ENCODE data around the gene SSTR3.
A peak's percentile ranks its signal among the peaks of the same experiment; 100 is the strongest.
"Not testable (repeated sequence)": the region's sequence is repeated elsewhere in the genome, so short reads cannot be mapped to it uniquely, and the experiment has no call there.

SSTR3 gene

GRCh38 chr22:37212174-37212906 is at the start of gene SSTR3:
Gene SSTR3 (minus strand): TSS chr22:37212477. CDS start chr22:37207803, 4,674 bp downstream.
- Mint-ChIP-seq H3K36me3 (peaks cover 2% of the 10 kb centered on the region), H3K9me3 (no peaks in the 10 kb centered on the region), H3K27ac (peak within 1 kb of the TSS; percentile 78), H3K27me3 (no peaks in the 10 kb centered on the region), H3K4me3 (no peak within 1 kb of the TSS), H3K4me1 (peaks cover 21% of the 10 kb centered on the region)
- no peak for ATAC-seq (ENCODE audit: low read depth)
- no peak for DNase-seq (ENCODE audit: low spot score in 2 of 2)

- peak; percentile 62 to 65 for DNase-seq (ENCODE audit: low spot score in 2 of 2)
- H3K27ac Mint-ChIP-seq: no peak overlapping the region
- no peaks in the 10 kb centered on the region for H3K9me3 Mint-ChIP-seq
- peaks cover 4% of the 10 kb centered on the region for H3K27me3 Mint-ChIP-seq
- peak; percentile 66 for ATAC-seq (ENCODE audit: low read depth)
- no peaks in the 10 kb centered on the region for H3K36me3 Mint-ChIP-seq
- no peak overlapping the region for H3K4me3 Mint-ChIP-seq
- H3K4me1 Mint-ChIP-seq: peaks cover 26% of the 10 kb centered on the region
These were observed 48.6 kb upstream of the SSTR3 start for GRCh38 chr22:37260901-37261336.

- Mint-ChIP-seq H3K36me3 (no peaks in the 10 kb centered on the region), H3K4me1 (peaks cover 32% of the 10 kb centered on the region), H3K27ac (peak overlapping the region; percentile 79), H3K4me3 (no peak overlapping the region), H3K9me3 (no peaks in the 10 kb centered on the region), H3K27me3 (peaks cover 4% of the 10 kb centered on the region)
- no peak for ATAC-seq (ENCODE audit: low read depth)
- no peak for DNase-seq (ENCODE audit: low spot score in 2 of 2)
These were observed 48.0 kb upstream of the SSTR3 start for GRCh38 chr22:37260155-37260795.

GRCh38 chr22:37259540-37260029 is 47.3 kb upstream of the SSTR3 start:
- peak; percentile 27 for ATAC-seq (ENCODE audit: low read depth)

GRCh38 chr22:37258753-37259401 is 46.6 kb upstream of the SSTR3 start:
- Mint-ChIP-seq H3K4me3 (no peak overlapping the region), H3K9me3 (no peaks in the 10 kb centered on the region), H3K4me1 (peaks cover 33% of the 10 kb centered on the region), H3K27me3 (peaks cover 4% of the 10 kb centered on the region), H3K27ac (no peak overlapping the region), H3K36me3 (no peaks in the 10 kb centered on the region)
- DNase-seq (ENCODE audit: low spot score in 2 of 2): no peak
- no peak for ATAC-seq (ENCODE audit: low read depth)

More at GRCh38 chr22:37259540-37260029, 47.3 kb upstream of the SSTR3 start:
- Mint-ChIP-seq H3K27ac (peak overlapping the region; percentile 79), H3K9me3 (no peaks in the 10 kb centered on the region), H3K36me3 (no peaks in the 10 kb centered on the region), H3K4me3 (peak overlapping the region; percentile 57), H3K4me1 (peaks cover 33% of the 10 kb centered on the region), H3K27me3 (peaks cover 4% of the 10 kb centered on the region)
- no peak for DNase-seq (ENCODE audit: low spot score in 2 of 2)

- no peak for DNase-seq (ENCODE audit: low spot score in 2 of 2)
- no peaks in the 10 kb centered on the region for H3K36me3 Mint-ChIP-seq
- H3K9me3 Mint-ChIP-seq: no peaks in the 10 kb centered on the region
- no peak overlapping the region for H3K4me3 Mint-ChIP-seq
- H3K27me3 Mint-ChIP-seq: peaks cover 4% of the 10 kb centered on the region
- peaks cover 33% of the 10 kb centered on the region for H3K4me1 Mint-ChIP-seq
- no peak overlapping the region for H3K27ac Mint-ChIP-seq
- no peak for ATAC-seq (ENCODE audit: low read depth)
These were observed 45.9 kb upstream of the SSTR3 start for GRCh38 chr22:37258005-37258752.

- Mint-ChIP-seq H3K4me3 (peak overlapping the region; percentile 49), H3K36me3 (no peaks in the 10 kb centered on the region), H3K9me3 (no peaks in the 10 kb centered on the region), H3K27me3 (no peaks in the 10 kb centered on the region), H3K4me1 (peaks cover 37% of the 10 kb centered on the region), H3K27ac (peak overlapping the region; percentile 83)
- no peak for DNase-seq (ENCODE audit: low spot score in 2 of 2)
- ATAC-seq (ENCODE audit: low read depth): peak; percentile 59
These were observed 43.9 kb upstream of the SSTR3 start for GRCh38 chr22:37256075-37256726.

GRCh38 chr22:37255558-37256006 is 43.3 kb upstream of the SSTR3 start:
- H3K4me1 Mint-ChIP-seq: peaks cover 32% of the 10 kb centered on the region
- H3K4me3 Mint-ChIP-seq: peak overlapping the region; percentile 49
- ATAC-seq (ENCODE audit: low read depth) (no peak), DNase-seq (ENCODE audit: low spot score in 2 of 2) (no peak)
- no peaks in the 10 kb centered on the region for H3K27me3 Mint-ChIP-seq
- no peaks in the 10 kb centered on the region for H3K9me3 Mint-ChIP-seq
- peak overlapping the region; percentile 83 for H3K27ac Mint-ChIP-seq
- no peaks in the 10 kb centered on the region for H3K36me3 Mint-ChIP-seq

GRCh38 chr22:37254867-37255233 is 42.6 kb upstream of the SSTR3 start:
- H3K4me3 Mint-ChIP-seq: no peak overlapping the region
- no peaks in the 10 kb centered on the region for H3K27me3 Mint-ChIP-seq
- H3K36me3 Mint-ChIP-seq: no peaks in the 10 kb centered on the region
- no peak for DNase-seq (ENCODE audit: low spot score in 2 of 2)
- peaks cover 36% of the 10 kb centered on the region for H3K4me1 Mint-ChIP-seq
- H3K9me3 Mint-ChIP-seq: no peaks in the 10 kb centered on the region
- no peak for ATAC-seq (ENCODE audit: low read depth)
- no peak overlapping the region for H3K27ac Mint-ChIP-seq

GRCh38 chr22:37254209-37254866 is 42.1 kb upstream of the SSTR3 start:
- Mint-ChIP-seq H3K4me3 (no peak overlapping the region), H3K9me3 (no peaks in the 10 kb centered on the region), H3K36me3 (no peaks in the 10 kb centered on the region), H3K27ac (no peak overlapping the region), H3K4me1 (peaks cover 31% of the 10 kb centered on the region), H3K27me3 (no peaks in the 10 kb centered on the region)
- DNase-seq (ENCODE audit: low spot score in 2 of 2): no peak
- ATAC-seq (ENCODE audit: low read depth): no peak

- Mint-ChIP-seq H3K9me3 (no peaks in the 10 kb centered on the region), H3K27ac (no peak overlapping the region)
- no peak for DNase-seq (ENCODE audit: low spot score in 2 of 2)
These were observed 40.9 kb upstream of the SSTR3 start for GRCh38 chr22:37253126-37253660.

GRCh38 chr22:37251836-37252235 is 39.6 kb upstream of the SSTR3 start:
- not testable (repeated sequence) for DNase-seq (ENCODE audit: low spot score in 2 of 2); H3K36me3 Mint-ChIP-seq; H3K27ac Mint-ChIP-seq; H3K9me3 Mint-ChIP-seq; ATAC-seq (ENCODE audit: low read depth); H3K4me3 Mint-ChIP-seq; H3K27me3 Mint-ChIP-seq
- H3K4me1 Mint-ChIP-seq: peaks cover 36% of the 10 kb centered on the region

More at GRCh38 chr22:37253126-37253660, 40.9 kb upstream of the SSTR3 start:
- ATAC-seq (ENCODE audit: low read depth): no peak
- Mint-ChIP-seq H3K4me1 (peaks cover 32% of the 10 kb centered on the region), H3K36me3 (no peaks in the 10 kb centered on the region), H3K4me3 (no peak overlapping the region), H3K27me3 (no peaks in the 10 kb centered on the region)
